CD14-positive monocyte (primary cell): Measurements from ENCODE around the gene DOK4. TPM values are rescaled to one million over a fixed set of nuclear protein-coding genes. Genes with fewer than 3 reads are reported as not detected.

Experiments
- DNase-seq, 3 donors: peaks; one replicate each; pipeline ENCODE4 v3.0.0-alpha.2; 2011 to 2022
- H2AFZ ChIP-seq: 2 replicates; pipeline ENCODE4 v1.6.0; 2012; ENCODE audit warnings: mild to moderate bottlenecking, low read depth, low read length, inconsistent platforms; ENCODE audit not compliant: insufficient read depth, poor library complexity, severe bottlenecking
- H3K27ac ChIP-seq, 2 donors: 1 replicate in 1 of 2; 2 replicates in 1 of 2; pipeline ENCODE4 v1.5.1; 2012 to 2013; ENCODE audit warnings: low read length in 2 of 2, control low read depth in 1 of 2, inconsistent platforms in 1 of 2, low read depth in 1 of 2, mild to moderate bottlenecking in 1 of 2
- H3K27me3 ChIP-seq, 2 donors: one replicate each; pipeline versions ENCODE4 v1.6.0 to v1.6.1; 2011 to 2013; ENCODE audit warnings: low read length in 2 of 2; ENCODE audit not compliant: control insufficient read depth in 2 of 2, insufficient read depth in 2 of 2
- H3K36me3 ChIP-seq, 2 donors: replicated peaks in 1 of 2; 1 replicate in 1 of 2; 2 replicates in 1 of 2; pipeline versions ENCODE4 v1.5.1 to v1.6.1; 2012 to 2013; ENCODE audit warnings: low read length in 2 of 2, control low read depth in 1 of 2, inconsistent platforms in 1 of 2, mild to moderate bottlenecking in 1 of 2; ENCODE audit not compliant: insufficient read depth in 2 of 2, control insufficient read depth in 1 of 2
- H3K4me1 ChIP-seq, 2 donors: 1 replicate in 1 of 2; 2 replicates in 1 of 2; pipeline versions ENCODE4 v1.5.1 to v1.6.1; 2012 to 2013; ENCODE audit warnings: low read length in 2 of 2, control low read depth in 1 of 2, inconsistent platforms in 1 of 2, mild to moderate bottlenecking in 1 of 2, moderate library complexity in 1 of 2; ENCODE audit not compliant: insufficient read depth in 2 of 2, control insufficient read depth in 1 of 2
- H3K4me2 ChIP-seq: replicated peaks from 2 replicates; pipeline ENCODE3; 2012; ENCODE audit warnings: low read length, moderate library complexity, mild to moderate bottlenecking; ENCODE audit not compliant: poor library complexity, severe bottlenecking; ENCODE audit errors: extremely low read depth
- H3K4me3 ChIP-seq, 3 experiments: fragments of 200-600 bp in 1 of 3; sonication (generic) in 1 of 3; replicated peaks in 1 of 3; 1 replicate in 2 of 3; 2 replicates in 1 of 3; pipeline ENCODE4 v1.5.1; 2011 to 2013; ENCODE audit warnings: low read length in 3 of 3, mild to moderate bottlenecking in 3 of 3, control low read depth in 2 of 3, low read depth in 2 of 3, inconsistent platforms in 1 of 3, moderate library complexity in 1 of 3
- H3K79me2 ChIP-seq: 2 replicates; pipeline ENCODE4 v1.6.0; 2012; ENCODE audit warnings: mild to moderate bottlenecking, control low read depth, inconsistent platforms, low read length, moderate library complexity; ENCODE audit not compliant: insufficient read depth
- H3K9ac ChIP-seq: 2 replicates; pipeline ENCODE4 v1.6.0; 2017; ENCODE audit warnings: low read length, mild to moderate bottlenecking; ENCODE audit not compliant: insufficient read depth, poor library complexity, severe bottlenecking
- H3K9me3 ChIP-seq, 2 donors: replicated peaks in 1 of 2; 1 replicate in 1 of 2; 2 replicates in 1 of 2; pipeline versions ENCODE4 v1.5.1 to v1.6.1; 2012 to 2013; ENCODE audit warnings: low read length in 2 of 2, control low read depth in 1 of 2; ENCODE audit not compliant: control insufficient read depth in 1 of 2, insufficient read depth in 1 of 2
- H4K20me1 ChIP-seq: 2 replicates; pipeline ENCODE4 v1.6.0; 2012; ENCODE audit warnings: mild to moderate bottlenecking, low read length, control low read depth, moderate library complexity; ENCODE audit not compliant: insufficient read depth
- H3K27ac Mint-ChIP-seq, 7 donors: one replicate each; pipeline ENCODE4 v1.8.0; 2020; ENCODE audit warnings: mild to moderate bottlenecking in 7 of 7, mixed read lengths in 7 of 7, moderate library complexity in 6 of 7, inconsistent platforms in 2 of 7
- H3K27me3 Mint-ChIP-seq, 3 donors: one replicate each; pipeline ENCODE4 v1.8.0; 2021 to 2022; ENCODE audit warnings: low read depth in 3 of 3, mild to moderate bottlenecking in 3 of 3, mixed read lengths in 3 of 3, moderate library complexity in 3 of 3, inconsistent platforms in 1 of 3
- H3K36me3 Mint-ChIP-seq, 2 donors: one replicate each; pipeline ENCODE4 v1.8.0; 2020; ENCODE audit warnings: mixed read lengths in 2 of 2, inconsistent platforms in 1 of 2, mild to moderate bottlenecking in 1 of 2
- H3K4me1 Mint-ChIP-seq: one replicate; pipeline ENCODE4 v1.8.0; 2020; ENCODE audit warnings: mild to moderate bottlenecking, mixed read lengths
- H3K4me3 Mint-ChIP-seq, 2 donors: one replicate each; pipeline ENCODE4 v1.8.0; 2020; ENCODE audit warnings: mild to moderate bottlenecking in 2 of 2, mixed read lengths in 2 of 2, moderate library complexity in 1 of 2
- H3K9me3 Mint-ChIP-seq, 7 donors: one replicate each; pipeline ENCODE4 v1.8.0; 2020 to 2022; ENCODE audit warnings: mixed read lengths in 7 of 7, mild to moderate bottlenecking in 6 of 7, moderate library complexity in 6 of 7, inconsistent platforms in 2 of 7
- WGBS: methylation state at CpG from one replicate; pipeline ENCODE4 v1.1.5; 2013; ENCODE audit warnings: missing lambda C conversion rate; ENCODE audit not compliant: insufficient coverage; 5-methylcytosine and 5-hydroxymethylcytosine counted together
- intact Hi-C, 2 donors: fragments of 100-400 bp; cut with micrococcal nuclease; formaldehyde crosslinking; loops; one replicate each; pipeline versions ENCODE4 v1.15.0 to v1.15.1; 2023
- polyA plus RNA-seq, 3 donors: library from polyadenylated mRNA; depleted of rRNA in 1 of 3; unstranded in 2 of 3; stranded (reverse) in 1 of 3; fragments of 300-500 nt in 2 of 3; fragments of >200 nt in 1 of 3; fragmentation: Illumina TruSeq in 2 of 3; gene quantifications; 1 replicate in 2 of 3; 2 replicates in 1 of 3; pipeline ENCODE4 v1.2.3, GENCODE V29; 2012 to 2021
- TF ChIP-seq, protein P1 (sequence below): fragments of 200-600 bp; IDR thresholded peaks from one replicate; pipeline ENCODE4 v1.8.0; 2022; ENCODE audit warnings: antibody characterized with exemption, mild to moderate bottlenecking

DOK4 gene
- polyA plus RNA-seq, 3 donors, result 0.09 to 0.17 TPM; not detected in 1

DNA sequence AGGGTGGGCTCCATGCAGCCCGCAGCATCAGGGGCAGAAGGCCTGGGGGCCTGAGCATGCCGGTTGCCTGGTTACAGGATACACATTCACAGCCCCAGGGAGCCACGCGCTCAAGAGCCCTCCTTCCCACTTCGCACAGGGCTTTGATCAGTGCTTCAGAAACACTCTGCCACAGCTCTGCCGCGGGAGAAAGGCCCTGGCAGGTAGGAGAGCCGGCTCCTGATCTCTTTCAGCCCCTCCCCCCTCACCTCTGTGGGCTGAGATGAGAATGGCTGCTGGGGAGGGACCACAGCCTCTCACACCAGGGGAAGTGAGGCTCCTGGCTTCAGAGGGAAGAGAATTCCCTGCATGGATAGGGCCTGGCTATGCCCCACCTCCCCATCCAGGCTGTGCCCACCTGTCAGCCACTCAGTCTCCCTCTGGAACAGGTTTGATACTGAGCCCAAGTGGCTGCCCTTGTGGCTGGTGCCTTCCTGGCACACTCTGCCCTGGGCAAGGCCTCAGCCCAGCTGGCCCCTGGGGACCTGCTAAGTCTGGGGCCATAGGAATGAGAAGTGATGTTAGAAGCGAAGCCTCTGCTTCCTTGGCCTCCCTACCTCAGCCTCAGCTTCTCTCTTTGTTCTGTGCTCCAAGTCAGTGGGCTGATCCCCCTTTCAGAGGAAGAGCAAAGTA is 8.6 kb downstream of the DOK4 start:
- TF ChIP-seq, protein P1, sequence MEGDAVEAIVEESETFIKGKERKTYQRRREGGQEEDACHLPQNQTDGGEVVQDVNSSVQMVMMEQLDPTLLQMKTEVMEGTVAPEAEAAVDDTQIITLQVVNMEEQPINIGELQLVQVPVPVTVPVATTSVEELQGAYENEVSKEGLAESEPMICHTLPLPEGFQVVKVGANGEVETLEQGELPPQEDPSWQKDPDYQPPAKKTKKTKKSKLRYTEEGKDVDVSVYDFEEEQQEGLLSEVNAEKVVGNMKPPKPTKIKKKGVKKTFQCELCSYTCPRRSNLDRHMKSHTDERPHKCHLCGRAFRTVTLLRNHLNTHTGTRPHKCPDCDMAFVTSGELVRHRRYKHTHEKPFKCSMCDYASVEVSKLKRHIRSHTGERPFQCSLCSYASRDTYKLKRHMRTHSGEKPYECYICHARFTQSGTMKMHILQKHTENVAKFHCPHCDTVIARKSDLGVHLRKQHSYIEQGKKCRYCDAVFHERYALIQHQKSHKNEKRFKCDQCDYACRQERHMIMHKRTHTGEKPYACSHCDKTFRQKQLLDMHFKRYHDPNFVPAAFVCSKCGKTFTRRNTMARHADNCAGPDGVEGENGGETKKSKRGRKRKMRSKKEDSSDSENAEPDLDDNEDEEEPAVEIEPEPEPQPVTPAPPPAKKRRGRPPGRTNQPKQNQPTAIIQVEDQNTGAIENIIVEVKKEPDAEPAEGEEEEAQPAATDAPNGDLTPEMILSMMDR, result no peak
- no peaks in the 10 kb centered on the region for H3K9me3 ChIP-seq
- H2AFZ ChIP-seq, result no peak overlapping the region
- no peak overlapping the region for H3K4me2 ChIP-seq
- Mint-ChIP-seq H3K4me3 (no peak overlapping the region), H3K36me3 (peaks cover 3 to 4% of the 10 kb centered on the region in 2 donors), H3K4me1 (peaks cover 19% of the 10 kb centered on the region), H3K27ac (no peak overlapping the region), H3K9me3 (peaks cover 0 to 3% (median 2%) of the 10 kb centered on the region in 7 donors), H3K27me3 (peaks cover 18 to 42% (median 24%) of the 10 kb centered on the region in 3 donors)
- H4K20me1 ChIP-seq, result no peaks in the 10 kb centered on the region
- no peak for DNase-seq
- no peak overlapping the region for H3K9ac ChIP-seq
- no peaks in the 10 kb centered on the region for H3K79me2 ChIP-seq
- WGBS, result no CpG with 5 or more reads among the region's 9 CpGs
- peaks cover 19 to 26% of the 10 kb centered on the region in 2 donors for H3K4me1 ChIP-seq
- intact Hi-C loops, result no loop called here
- H3K27ac ChIP-seq, result no peak overlapping the region
- H3K36me3 ChIP-seq, result no peaks in the 10 kb centered on the region
- no peak overlapping the region for H3K4me3 ChIP-seq
- H3K27me3 ChIP-seq, result peaks cover 0 to 13% of the 10 kb centered on the region in 2 donors

DNA sequence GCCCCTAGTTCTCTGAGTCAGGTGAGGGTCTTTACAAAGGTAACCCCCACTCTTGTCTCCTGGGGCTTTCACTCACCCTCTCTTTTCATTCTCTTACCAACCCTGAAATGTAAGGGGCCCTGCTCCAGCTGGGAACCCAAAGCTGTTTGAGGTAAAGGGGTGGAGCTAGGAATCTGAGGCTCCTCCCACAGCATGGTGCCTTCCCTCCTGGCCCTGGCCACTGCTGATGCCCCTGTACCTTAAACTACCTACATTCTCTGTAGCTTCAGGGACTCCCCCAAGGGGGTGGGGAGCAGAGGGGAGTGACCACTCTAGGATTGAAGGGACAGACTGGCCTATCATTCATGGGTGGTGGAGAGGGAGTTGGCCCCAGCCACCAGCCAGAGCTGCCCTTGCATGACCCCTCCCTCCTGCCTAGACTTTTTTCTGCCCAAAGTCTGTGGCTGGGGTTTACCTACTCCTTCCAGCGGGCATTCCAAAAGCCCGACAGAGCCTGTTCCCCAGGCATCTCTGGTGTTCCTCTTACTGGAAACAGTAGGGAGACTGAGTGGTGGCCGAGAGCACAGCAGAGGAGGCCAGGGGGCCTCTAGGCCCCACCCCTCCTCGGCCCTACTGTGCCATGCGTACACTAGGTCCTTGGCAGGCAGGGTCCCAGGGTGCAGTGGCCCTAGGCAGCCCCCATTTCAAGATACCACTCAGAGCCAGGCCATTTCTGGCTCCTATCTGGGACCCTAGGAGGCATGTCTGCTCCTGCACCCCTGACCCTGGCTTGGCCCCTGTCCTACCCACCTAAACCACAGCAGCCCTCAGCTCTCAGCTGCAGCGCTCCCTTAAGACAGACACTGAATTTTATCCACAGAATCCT is 9.5 kb downstream of the DOK4 start:
- H2AFZ ChIP-seq, result no peak overlapping the region
- Mint-ChIP-seq H3K36me3 (peaks cover 8 to 9% of the 10 kb centered on the region in 2 donors), H3K9me3 (peaks cover 0 to 3% (median 2%) of the 10 kb centered on the region in 7 donors), H3K27me3 (peaks cover 18 to 40% (median 24%) of the 10 kb centered on the region in 3 donors), H3K4me1 (peaks cover 19% of the 10 kb centered on the region), H3K27ac (no peak overlapping the region), H3K4me3 (no peak overlapping the region)
- peaks cover 19 to 26% of the 10 kb centered on the region in 2 donors for H3K4me1 ChIP-seq
- peaks cover 0 to 13% of the 10 kb centered on the region in 2 donors for H3K27me3 ChIP-seq
- H3K4me3 ChIP-seq, result no peak overlapping the region
- intact Hi-C loops, result no loop called here
- H4K20me1 ChIP-seq, result no peaks in the 10 kb centered on the region
- H3K27ac ChIP-seq, result no peak overlapping the region
- WGBS, result 93% methylated on average over 5 of the region's 6 CpGs
- H3K36me3 ChIP-seq, result peaks cover 5 to 6% of the 10 kb centered on the region in 2 donors
- TF ChIP-seq, protein P1, result no peak
- DNase-seq, result no peak
- H3K9ac ChIP-seq, result no peak overlapping the region
- H3K4me2 ChIP-seq, result no peak overlapping the region
- no peaks in the 10 kb centered on the region for H3K79me2 ChIP-seq
- H3K9me3 ChIP-seq, result no peaks in the 10 kb centered on the region
